Lower lobe of right lung (tissue), 2 donors: ENCODE results near the gene ENOX1. TPM values are rescaled to one million over a fixed set of nuclear protein-coding genes. Genes with fewer than 3 reads are reported as not detected.

Experiments used
- ATAC-seq, 2 donors: fragments of 200-7000 bp; cut with Tn5 transposase; one replicate each; pipeline ENCODE4 v1.9.1; 2020 to 2022; ENCODE audit warnings: mild to moderate bottlenecking in 2 of 2, moderate library complexity in 2 of 2
- DNase-seq: peaks from one replicate; pipeline ENCODE4 v3.0.0-alpha.2; 2020
- H3K27ac ChIP-seq: fragments of 200-600 bp; one replicate; pipeline ENCODE4 v1.8.0; 2022
- H3K27me3 ChIP-seq: fragments of 200-600 bp; one replicate; pipeline ENCODE4 v1.8.0; 2022; ENCODE audit warnings: low read depth
- H3K36me3 ChIP-seq: fragments of 200-600 bp; one replicate; pipeline ENCODE4 v1.8.0; 2022; ENCODE audit warnings: mild to moderate bottlenecking
- H3K4me1 ChIP-seq: fragments of 200-600 bp; one replicate; pipeline ENCODE4 v1.8.0; 2022
- H3K4me3 ChIP-seq: fragments of 200-600 bp; one replicate; pipeline ENCODE4 v1.8.0; 2022; ENCODE audit warnings: mild to moderate bottlenecking
- H3K9me3 ChIP-seq: fragments of 200-600 bp; one replicate; pipeline ENCODE4 v1.8.0; 2022
- CTCF ChIP-seq: fragments of 200-600 bp; IDR thresholded peaks from one replicate; pipeline ENCODE4 v1.8.0; 2022; ENCODE audit warnings: antibody characterized with exemption, mild to moderate bottlenecking
- intact Hi-C: fragments of 100-400 bp; cut with DNase I; formaldehyde crosslinking; loops from one replicate; pipeline ENCODE4 v1.11.0; 2022
- total RNA-seq: library from RNA; stranded (reverse); fragmentation: NEBNext Ultra II Directional; extraction: Animal tissue kit (Norgen Biotek cat#: 25700); gene quantifications from one replicate; pipeline ENCODE4 v1.2.1, GENCODE V29; 2021
- donor health status: DM: no; HTN: yes; CAD: no; lungs with severe emphysema.

ENOX1 gene
- total RNA-seq, 1 donor from 2014 or later: 2.0 TPM

- no peaks in the 10 kb centered on the region for H3K4me1 ChIP-seq
- no peak overlapping the region for H3K27ac ChIP-seq
- H3K4me3 ChIP-seq: no peak overlapping the region
- no peaks in the 10 kb centered on the region for H3K27me3 ChIP-seq
- intact Hi-C loops: no loop called here
- no peak for DNase-seq
- ATAC-seq: no peak
- no peaks in the 10 kb centered on the region for H3K9me3 ChIP-seq
- no peak for TF ChIP-seq CTCF
- no peaks in the 10 kb centered on the region for H3K36me3 ChIP-seq
Measured at GRCh38 chr13:43583321-43583720, 203.5 kb downstream of the ENOX1 start.

GRCh38 chr13:43580280-43580679 lies 206.5 kb downstream of the ENOX1 start:
- Histone ChIP-seq H3K4me3 (no peak overlapping the region), H3K4me1 (no peaks in the 10 kb centered on the region), H3K9me3 (no peaks in the 10 kb centered on the region), H3K36me3 (no peaks in the 10 kb centered on the region), H3K27me3 (no peaks in the 10 kb centered on the region), H3K27ac (no peak overlapping the region)
- no peak for DNase-seq
- TF ChIP-seq CTCF: no peak
- intact Hi-C loops: no loop called here
- ATAC-seq: no peak

- TF ChIP-seq CTCF: no peak
- Histone ChIP-seq H3K27me3 (no peaks in the 10 kb centered on the region), H3K27ac (no peak overlapping the region), H3K36me3 (no peaks in the 10 kb centered on the region), H3K4me3 (no peak overlapping the region), H3K9me3 (no peaks in the 10 kb centered on the region), H3K4me1 (no peaks in the 10 kb centered on the region)
- DNase-seq (no peak), ATAC-seq (no peak)
- intact Hi-C loops: no loop called here
Measured at GRCh38 chr13:43579321-43579720, 207.5 kb downstream of the ENOX1 start.

GRCh38 chr13:43574605-43575004 lies 212.2 kb downstream of the ENOX1 start:
- Histone ChIP-seq H3K4me3 (no peak overlapping the region), H3K27me3 (no peaks in the 10 kb centered on the region), H3K9me3 (no peaks in the 10 kb centered on the region), H3K27ac (no peak overlapping the region), H3K4me1 (no peaks in the 10 kb centered on the region), H3K36me3 (no peaks in the 10 kb centered on the region)
- DNase-seq (no peak), ATAC-seq (no peak)
- no peak for TF ChIP-seq CTCF
- intact Hi-C loops: no loop called here

GRCh38 chr13:43573802-43574514 lies 212.8 kb downstream of the ENOX1 start:
- H3K9me3 ChIP-seq: no peaks in the 10 kb centered on the region
- no peaks in the 10 kb centered on the region for H3K36me3 ChIP-seq
- H3K4me3 ChIP-seq: no peak overlapping the region
- intact Hi-C loops: no loop called here
- TF ChIP-seq CTCF: no peak
- no peak overlapping the region for H3K27ac ChIP-seq
- no peaks in the 10 kb centered on the region for H3K4me1 ChIP-seq
- no peaks in the 10 kb centered on the region for H3K27me3 ChIP-seq
- no peak for DNase-seq
- no peak for ATAC-seq
